ENCODE data around the gene IPO7.
"Not testable (repeated sequence)": the region's sequence is repeated elsewhere in the genome, so short reads cannot be mapped to it uniquely, and the experiment has no call there.

Gene IPO7

GRCh38 chr11:9448576-9449352, 64.3 kb downstream of the IPO7 start:
- Histone ChIP-seq H3K27me3 (ENCODE audit: insufficient read depth, poor library complexity, severe bottlenecking) (no peaks in the 10 kb centered on the region), H3K4me3 (replicated peaks; ENCODE audit: insufficient read depth, low read length) (no peak overlapping the region), H3K27ac (replicated peaks) (no peak overlapping the region)
- no peak for DNase-seq (ENCODE audit: low read depth in 1 of 2, low spot score in 1 of 2)
- no peak for TF ChIP-seq CTCF (IDR thresholded peaks at IDR 0.05; ENCODE audit: insufficient read depth, low read length)
- TF ChIP-seq POLR2AphosphoS5 (IDR thresholded peaks at IDR 0.05; ENCODE audit: low read depth): no peak
- no peak for TF ChIP-seq REST (IDR thresholded peaks at IDR 0.05; ENCODE audit: insufficient replicate concordance, low read depth)
- TF ChIP-seq SPI1 (IDR thresholded peaks at IDR 0.05; ENCODE audit: borderline replicate concordance, low read depth): no peak
- no peak for TF ChIP-seq GABPA (IDR thresholded peaks at IDR 0.05; ENCODE audit: low read depth)

GRCh38 chr11:9452023-9452422, 67.6 kb downstream of the IPO7 start:
- DNase-seq (ENCODE audit: low read depth in 1 of 2, low spot score in 1 of 2); H3K27ac ChIP-seq (replicated peaks); H3K4me3 ChIP-seq (replicated peaks; ENCODE audit: insufficient read depth, low read length); H3K27me3 ChIP-seq (ENCODE audit: insufficient read depth, poor library complexity, severe bottlenecking): not testable (repeated sequence)

GRCh38 chr11:9455722-9456121, 71.3 kb downstream of the IPO7 start:
- TF ChIP-seq REST (IDR thresholded peaks at IDR 0.05; ENCODE audit: insufficient replicate concordance, low read depth) (no peak), CTCF (IDR thresholded peaks at IDR 0.05; ENCODE audit: insufficient read depth, low read length) (no peak)
- Histone ChIP-seq H3K27me3 (ENCODE audit: insufficient read depth, poor library complexity, severe bottlenecking) (no peaks in the 10 kb centered on the region), H3K4me3 (replicated peaks; ENCODE audit: insufficient read depth, low read length) (no peak overlapping the region), H3K27ac (replicated peaks) (no peak overlapping the region)
- no peak for DNase-seq (ENCODE audit: low read depth in 1 of 2, low spot score in 1 of 2)

GRCh38 chr11:9459667-9460321, 75.3 kb downstream of the IPO7 start:
- peak in 1 of 2 experiments; percentile 44 for DNase-seq (ENCODE audit: low read depth in 1 of 2, low spot score in 1 of 2)
- Histone ChIP-seq H3K27ac (replicated peaks) (peak overlapping the region; percentile 98), H3K4me3 (replicated peaks; ENCODE audit: insufficient read depth, low read length) (peak overlapping the region; percentile 71), H3K27me3 (ENCODE audit: insufficient read depth, poor library complexity, severe bottlenecking) (no peaks in the 10 kb centered on the region)
- no peak for TF ChIP-seq REST (IDR thresholded peaks at IDR 0.05; ENCODE audit: insufficient replicate concordance, low read depth)
- TF ChIP-seq GABPA (IDR thresholded peaks at IDR 0.05; ENCODE audit: low read depth): no peak
- no peak for TF ChIP-seq SPI1 (IDR thresholded peaks at IDR 0.05; ENCODE audit: borderline replicate concordance, low read depth)
- no peak for TF ChIP-seq POLR2AphosphoS5 (IDR thresholded peaks at IDR 0.05; ENCODE audit: low read depth)
- TF ChIP-seq CTCF (IDR thresholded peaks at IDR 0.05; ENCODE audit: insufficient read depth, low read length): no peak

Measured in HL-60 (cell line).